Stomach (tissue), 9 donors: Measurements from ENCODE around the gene NTN3. TPM values are rescaled to one million over a fixed set of nuclear protein-coding genes. Genes with fewer than 3 reads are reported as not detected.

Experiments used
- DNase-seq, 2 donors: peaks; one replicate each; pipeline versions ENCODE4 v3.0.0 to v3.0.0-alpha.2; 2013 to 2019
- H3K27ac ChIP-seq, 5 donors: fragments of 200-600 bp in 4 of 5; sonication (generic) in 4 of 5; one replicate each; pipeline ENCODE4 v1.5.1; 2013 to 2019; ENCODE audit warnings: mild to moderate bottlenecking in 1 of 5, moderate library complexity in 1 of 5
- H3K27me3 ChIP-seq, 3 donors: fragments of 200-600 bp; sonication (generic); one replicate each; pipeline ENCODE4 v1.5.1; 2017 to 2019; ENCODE audit warnings: mixed run types in 1 of 3
- H3K36me3 ChIP-seq, 4 donors: fragments of 200-600 bp; sonication (generic); 1 replicate in 3 of 4; 2 replicates in 1 of 4; pipeline ENCODE4 v1.5.1; 2016 to 2019
- H3K4me1 ChIP-seq, 4 donors: fragments of 200-600 bp; sonication (generic); one replicate each; pipeline ENCODE4 v1.5.1; 2016 to 2019
- H3K4me3 ChIP-seq, 4 donors: fragments of 200-600 bp; sonication (generic) in 3 of 4; one replicate each; pipeline ENCODE4 v1.5.1; 2016 to 2019; ENCODE audit warnings: mild to moderate bottlenecking in 1 of 4
- H3K9me3 ChIP-seq, 4 donors: fragments of 200-600 bp; sonication (generic); one replicate each; pipeline ENCODE4 v1.5.1; 2016 to 2019
- EP300 ChIP-seq: sonication (generic); formaldehyde crosslinking; IDR thresholded peaks from one replicate; pipeline ENCODE4 v1.6.1; 2017; ENCODE audit warnings: antibody characterized with exemption
- POLR2A ChIP-seq, 4 donors: fragments of 450-650 bp; IDR thresholded peaks; one replicate each; pipeline ENCODE4 v1.6.1; 2016; ENCODE audit warnings: antibody characterized with exemption in 4 of 4, control low read depth in 2 of 4, mild to moderate bottlenecking in 1 of 4, moderate library complexity in 1 of 4
- POLR2AphosphoS5 ChIP-seq, 3 donors: sonication (generic); formaldehyde crosslinking; IDR thresholded peaks; one replicate each; pipeline ENCODE4 v1.6.1; 2016; ENCODE audit warnings: antibody characterized with exemption in 3 of 3
- WGBS, 5 donors: extraction: QIAGEN DNeasy Blood & Tissue Kit in 3 of 5; methylation state at CpG; one replicate each; pipeline versions ENCODE4 v1.1.5 to v1.1.7; 2013 to 2018; 5-methylcytosine and 5-hydroxymethylcytosine counted together
- intact Hi-C: fragments of 100-400 bp; cut with DNase I; formaldehyde crosslinking; loops from one replicate; pipeline ENCODE4 v1.15.1; 2023; ENCODE audit warnings: low total_unique reads
- polyA plus RNA-seq, 3 donors: library from polyadenylated mRNA; stranded (reverse); fragments of 200-250 nt; gene quantifications; one replicate each; pipeline ENCODE4 v1.2.3, GENCODE V29; 2013
- total RNA-seq, 5 donors: library from RNA; depleted of rRNA; stranded (reverse); fragments of >200 nt; gene quantifications; one replicate each; pipeline versions ENCODE4 v1.1.0 to v1.2.3, GENCODE V29; 2014 to 2016
- TF ChIP-seq, protein P1 (sequence below), 7 experiments: fragments of 450-650 bp in 4 of 7; fragments of 200-600 bp in 3 of 7; sonication (generic) in 3 of 7; IDR thresholded peaks; one replicate each; pipeline ENCODE4 v1.5.1; 2016 to 2019; ENCODE audit warnings: antibody characterized with exemption in 7 of 7, control low read depth in 2 of 7, mild to moderate bottlenecking in 1 of 7
- donor health status: healthy with polysubstance abuse.
- donor health status: Bipolar disorder and iron deficiency.
- donor health status: healthy.

NTN3 gene
- total and polyA plus RNA-seq, 8 donors: 1.8 TPM; not detected in 7

GRCh38 chr16:2512735-2513404, 41.8 kb downstream of the NTN3 start:
- TF ChIP-seq, protein P1, sequence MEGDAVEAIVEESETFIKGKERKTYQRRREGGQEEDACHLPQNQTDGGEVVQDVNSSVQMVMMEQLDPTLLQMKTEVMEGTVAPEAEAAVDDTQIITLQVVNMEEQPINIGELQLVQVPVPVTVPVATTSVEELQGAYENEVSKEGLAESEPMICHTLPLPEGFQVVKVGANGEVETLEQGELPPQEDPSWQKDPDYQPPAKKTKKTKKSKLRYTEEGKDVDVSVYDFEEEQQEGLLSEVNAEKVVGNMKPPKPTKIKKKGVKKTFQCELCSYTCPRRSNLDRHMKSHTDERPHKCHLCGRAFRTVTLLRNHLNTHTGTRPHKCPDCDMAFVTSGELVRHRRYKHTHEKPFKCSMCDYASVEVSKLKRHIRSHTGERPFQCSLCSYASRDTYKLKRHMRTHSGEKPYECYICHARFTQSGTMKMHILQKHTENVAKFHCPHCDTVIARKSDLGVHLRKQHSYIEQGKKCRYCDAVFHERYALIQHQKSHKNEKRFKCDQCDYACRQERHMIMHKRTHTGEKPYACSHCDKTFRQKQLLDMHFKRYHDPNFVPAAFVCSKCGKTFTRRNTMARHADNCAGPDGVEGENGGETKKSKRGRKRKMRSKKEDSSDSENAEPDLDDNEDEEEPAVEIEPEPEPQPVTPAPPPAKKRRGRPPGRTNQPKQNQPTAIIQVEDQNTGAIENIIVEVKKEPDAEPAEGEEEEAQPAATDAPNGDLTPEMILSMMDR (IDR thresholded peaks at IDR 0.05): no peak
- TF ChIP-seq POLR2AphosphoS5 (IDR thresholded peaks at IDR 0.05) (no peak), EP300 (no peak)
- Histone ChIP-seq H3K27ac (peak overlapping the region; percentile 96 to 99 (median 99)), H3K36me3 (peaks cover 0 to 5% (median 0%) of the 10 kb centered on the region in 4 donors), H3K4me1 (peaks cover 48 to 66% (median 62%) of the 10 kb centered on the region in 4 donors), H3K4me3 (peak overlapping the region; percentile 67 to 100 (median 86)), H3K9me3 (no peaks in the 10 kb centered on the region), H3K27me3 (no peaks in the 10 kb centered on the region)
- intact Hi-C loops: no loop called here
- no peak for DNase-seq
- 39 to 46% (median 41%) methylated on average over 13 to 15 of the region's 15 CpGs for WGBS, 5 donors

DNA sequence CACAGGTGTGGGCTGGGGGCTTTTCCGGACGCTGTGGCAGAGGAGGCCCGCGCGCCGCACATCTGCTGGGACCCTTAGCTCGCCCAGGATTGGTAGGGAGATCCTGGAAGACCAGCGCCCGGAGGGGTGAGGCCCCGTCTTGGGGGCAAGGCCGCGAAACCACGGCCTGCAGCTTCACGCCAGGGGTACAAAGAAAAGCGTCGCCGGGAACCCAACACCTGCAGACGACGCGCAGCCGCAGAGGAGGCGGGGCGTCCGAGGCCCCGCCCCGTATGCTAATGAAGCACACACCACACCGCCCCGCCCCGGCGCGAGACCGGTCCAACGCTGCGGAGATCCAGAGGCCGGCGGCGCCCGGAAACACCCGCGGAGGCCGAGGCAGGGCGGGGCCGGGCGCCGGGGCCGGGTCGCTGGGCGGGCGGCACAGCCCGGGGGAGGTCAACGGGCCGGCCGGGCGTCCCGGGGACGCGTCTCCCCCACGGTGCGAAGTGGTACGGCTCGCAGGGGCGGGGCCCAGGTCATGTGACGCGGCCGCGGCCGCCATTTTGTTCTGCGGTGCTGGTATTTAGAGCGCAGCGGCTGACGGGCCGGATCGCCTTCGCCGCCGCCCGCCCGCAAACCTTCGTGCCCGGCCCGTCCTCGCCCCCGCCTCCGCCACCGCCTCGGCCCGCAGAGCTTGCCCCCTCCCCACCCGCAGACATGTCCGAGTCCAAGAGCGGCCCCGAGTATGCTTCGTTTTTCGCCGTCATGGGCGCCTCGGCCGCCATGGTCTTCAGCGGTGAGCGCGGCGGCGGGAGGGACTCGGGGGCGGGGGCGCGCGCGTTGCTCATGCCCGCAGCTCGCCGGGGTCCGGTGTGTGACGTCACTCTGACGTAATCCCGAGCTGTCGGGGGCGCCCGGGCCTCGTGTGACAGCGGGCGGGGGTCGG, 42.6 kb downstream of the NTN3 start, which contains the start of gene ATP6V0C:
ATP6V0C (plus strand) TSS at position 548 of the 928 bp plus-strand sequence; CDS start at position 700, 152 bp downstream.
- Histone ChIP-seq H3K36me3 (peaks cover 0 to 8% (median 0%) of the 10 kb centered on the region in 4 donors), H3K4me1 (peaks cover 56 to 74% (median 66%) of the 10 kb centered on the region in 4 donors), H3K27me3 (no peaks in the 10 kb centered on the region), H3K27ac (peak within 1 kb of the TSS; percentile 96 to 99 (median 99)), H3K9me3 (no peaks in the 10 kb centered on the region), H3K4me3 (peak within 1 kb of the TSS; percentile 67 to 100 (median 86))
- WGBS, 5 donors: 0 to 4% (median 1%) methylated on average over 5 to 122 of the region's 122 CpGs
- intact Hi-C loops: no loop called here
- TF ChIP-seq POLR2AphosphoS5 (IDR thresholded peaks at IDR 0.05): peak; percentile 83 to 90 (median 87)
- TF ChIP-seq, protein P1 (IDR thresholded peaks at IDR 0.05): no peak
- TF ChIP-seq EP300: no peak
- peak in 1 of 4 donors; percentile 70 for TF ChIP-seq POLR2A (IDR thresholded peaks at IDR 0.05)
- DNase-seq: peak; percentile 97

- peaks cover 64 to 82% (median 75%) of the 10 kb centered on the region in 4 donors for H3K4me1 ChIP-seq
- 0 to 1% (median 1%) methylated on average over 14 to 63 of the region's 63 CpGs for WGBS, 5 donors
- intact Hi-C loops: no loop called here
- DNase-seq: peak; percentile 43 to 78
- H3K27ac ChIP-seq: peak overlapping the region; percentile 96 to 99 (median 99)
- no peaks in the 10 kb centered on the region for H3K27me3 ChIP-seq
- H3K4me3 ChIP-seq: peak overlapping the region; percentile 67 to 100 (median 86)
- peaks cover 0 to 14% (median 6%) of the 10 kb centered on the region in 4 donors for H3K36me3 ChIP-seq
- no peaks in the 10 kb centered on the region for H3K9me3 ChIP-seq
- no peak for TF ChIP-seq EP300
- no peak for TF ChIP-seq POLR2AphosphoS5 (IDR thresholded peaks at IDR 0.05)
- TF ChIP-seq, protein P1 (IDR thresholded peaks at IDR 0.05): no peak
- no peak for TF ChIP-seq POLR2A (IDR thresholded peaks at IDR 0.05)
Measured at GRCh38 chr16:2514333-2515179, 43.5 kb downstream of the NTN3 start.
